ENCODE measurements around the gene TPD52L2.

TPD52L2 gene

GRCh38 chr20:63935447-63935846 lies 70.4 kb downstream of the TPD52L2 start:
- no peak for DNase-seq

- DNase-seq = no peak
Observed at GRCh38 chr20:63937596-63937995, 72.5 kb downstream of the TPD52L2 start.

GRCh38 chr20:63939061-63939935 lies 74.2 kb downstream of the TPD52L2 start:
- DNase-seq = no peak

GRCh38 chr20:63940071-63940471 lies 75.0 kb downstream of the TPD52L2 start:
- no peak for DNase-seq

GRCh38 chr20:63940472-63941266 lies 75.6 kb downstream of the TPD52L2 start:
- no peak for DNase-seq
